Muscle layer of colon (tissue), 2 donors: ENCODE results near the gene DLK1.

Experiments used
- H3K27ac ChIP-seq: one replicate; pipeline ENCODE4 v1.7.0; 2013; ENCODE audit warnings: low read depth, mild to moderate bottlenecking, low read length, moderate library complexity
- H3K27me3 ChIP-seq, 2 donors: one replicate each; pipeline ENCODE4 v1.7.0; 2013; ENCODE audit warnings: low read length in 2 of 2, mild to moderate bottlenecking in 2 of 2; ENCODE audit not compliant: insufficient read depth in 2 of 2, control insufficient read depth in 1 of 2
- H3K36me3 ChIP-seq: one replicate; pipeline ENCODE4 v1.7.0; 2013; ENCODE audit warnings: mild to moderate bottlenecking, low read length; ENCODE audit not compliant: insufficient read depth
- H3K4me1 ChIP-seq: one replicate; pipeline ENCODE4 v1.7.0; 2013; ENCODE audit warnings: mild to moderate bottlenecking, low read length; ENCODE audit not compliant: insufficient read depth
- H3K4me3 ChIP-seq, 2 donors: one replicate each; pipeline ENCODE4 v1.7.0; 2013; ENCODE audit warnings: low read length in 2 of 2, low read depth in 1 of 2, mild to moderate bottlenecking in 1 of 2, moderate library complexity in 1 of 2
- H3K9ac ChIP-seq: one replicate; pipeline ENCODE4 v1.7.0; 2013; ENCODE audit warnings: low read length
- H3K9me3 ChIP-seq: one replicate; pipeline ENCODE4 v1.7.0; 2013; ENCODE audit warnings: mild to moderate bottlenecking, low read length
- donor health status: abdominal sarcoma.
- donor health status: Adenocarcinoma of cecum.

DLK1 gene

GRCh38 chr14:100776681-100777365 is 50.1 kb downstream of the DLK1 start:
- Histone ChIP-seq H3K36me3 (no peaks in the 10 kb centered on the region), H3K27ac (no peak overlapping the region), H3K27me3 (no peaks in the 10 kb centered on the region), H3K4me1 (no peaks in the 10 kb centered on the region), H3K4me3 (no peak overlapping the region), H3K9ac (no peak overlapping the region), H3K9me3 (no peaks in the 10 kb centered on the region)

- H3K9ac ChIP-seq = no peak overlapping the region
- H3K4me3 ChIP-seq = no peak overlapping the region
- H3K4me1 ChIP-seq = no peaks in the 10 kb centered on the region
- no peak overlapping the region for H3K27ac ChIP-seq
- H3K9me3 ChIP-seq = no peaks in the 10 kb centered on the region
- H3K36me3 ChIP-seq = no peaks in the 10 kb centered on the region
- H3K27me3 ChIP-seq = no peaks in the 10 kb centered on the region
Observed at GRCh38 chr14:100777366-100777817, 50.7 kb downstream of the DLK1 start.

- Histone ChIP-seq H3K36me3 (no peaks in the 10 kb centered on the region), H3K9me3 (no peaks in the 10 kb centered on the region), H3K27ac (no peak overlapping the region), H3K4me3 (no peak overlapping the region), H3K9ac (no peak overlapping the region), H3K4me1 (no peaks in the 10 kb centered on the region), H3K27me3 (no peaks in the 10 kb centered on the region)
Observed at GRCh38 chr14:100777818-100778525, 51.3 kb downstream of the DLK1 start.

GRCh38 chr14:100778526-100778882 is 51.8 kb downstream of the DLK1 start:
- Histone ChIP-seq H3K9ac (no peak overlapping the region), H3K27ac (no peak overlapping the region), H3K36me3 (no peaks in the 10 kb centered on the region), H3K9me3 (no peaks in the 10 kb centered on the region), H3K27me3 (no peaks in the 10 kb centered on the region), H3K4me1 (no peaks in the 10 kb centered on the region), H3K4me3 (no peak overlapping the region)

DNA sequence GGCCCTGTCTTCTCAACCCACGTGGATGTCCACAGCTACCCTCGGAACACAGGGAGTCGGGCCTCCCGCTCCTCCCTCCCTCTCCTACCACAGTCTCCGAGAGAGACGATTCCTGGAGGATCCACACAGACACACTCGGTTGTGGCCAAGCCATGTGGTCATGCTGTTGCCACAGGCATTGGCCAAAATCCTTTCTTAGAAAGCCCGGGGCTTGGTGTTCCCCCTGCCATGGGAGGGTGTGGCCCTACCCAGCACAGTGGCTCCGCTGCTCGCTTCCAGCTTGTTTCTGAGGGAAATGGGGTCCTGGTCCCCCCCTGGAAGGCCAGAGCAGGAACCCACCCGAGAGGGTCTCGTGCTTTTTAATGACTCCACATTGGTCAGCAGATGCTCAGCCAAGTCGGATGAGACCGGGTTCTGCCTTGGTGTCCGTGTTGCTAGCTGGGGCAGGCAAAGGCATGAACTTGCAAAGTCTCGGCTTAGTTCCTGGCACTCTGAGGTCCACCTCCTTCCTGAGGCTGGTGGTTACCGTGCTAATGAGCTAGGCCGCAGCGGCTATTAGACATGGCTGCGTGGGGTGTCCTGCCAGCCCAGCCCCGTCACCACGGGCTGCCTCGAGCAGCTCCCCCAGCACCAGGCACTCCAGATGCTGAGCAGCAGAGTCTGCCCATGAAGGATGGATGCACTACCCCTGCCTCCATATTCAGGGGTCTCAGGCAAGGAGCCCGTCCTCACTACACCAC is 52.4 kb downstream of the DLK1 start:
- Histone ChIP-seq H3K36me3 (no peaks in the 10 kb centered on the region), H3K4me3 (no peak overlapping the region), H3K27ac (no peak overlapping the region), H3K27me3 (no peaks in the 10 kb centered on the region), H3K9me3 (no peaks in the 10 kb centered on the region), H3K9ac (no peak overlapping the region), H3K4me1 (no peaks in the 10 kb centered on the region)

DNA sequence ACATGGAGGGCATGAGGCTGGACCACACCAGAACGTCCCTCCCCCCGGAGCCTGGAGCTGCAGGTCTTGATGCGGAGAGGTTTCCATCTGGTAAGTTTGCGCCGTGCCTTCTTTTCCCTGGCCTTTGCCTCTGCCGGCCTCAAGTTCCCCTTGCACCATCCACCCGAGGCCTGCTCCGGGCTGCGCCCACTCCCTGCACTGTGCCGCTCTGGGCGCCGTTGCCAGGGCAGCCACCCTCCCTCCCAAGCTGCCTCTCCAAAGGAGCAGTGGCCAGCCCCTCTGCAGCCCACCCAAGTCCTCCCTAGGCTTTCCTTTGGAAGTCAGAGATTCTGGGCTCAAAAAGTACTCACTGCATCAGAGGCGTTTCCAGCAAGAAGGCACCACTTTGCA is 53.0 kb downstream of the DLK1 start:
- no peaks in the 10 kb centered on the region for H3K27me3 ChIP-seq
- H3K27ac ChIP-seq = no peak overlapping the region
- no peaks in the 10 kb centered on the region for H3K4me1 ChIP-seq
- no peak overlapping the region for H3K4me3 ChIP-seq
- H3K36me3 ChIP-seq = no peaks in the 10 kb centered on the region
- H3K9ac ChIP-seq = no peak overlapping the region
- no peaks in the 10 kb centered on the region for H3K9me3 ChIP-seq

GRCh38 chr14:100780246-100780645 is 53.6 kb downstream of the DLK1 start:
- Histone ChIP-seq H3K36me3 (no peaks in the 10 kb centered on the region), H3K27ac (no peak overlapping the region), H3K4me1 (no peaks in the 10 kb centered on the region), H3K9ac (no peak overlapping the region), H3K9me3 (no peaks in the 10 kb centered on the region), H3K4me3 (no peak overlapping the region), H3K27me3 (no peaks in the 10 kb centered on the region)

DNA sequence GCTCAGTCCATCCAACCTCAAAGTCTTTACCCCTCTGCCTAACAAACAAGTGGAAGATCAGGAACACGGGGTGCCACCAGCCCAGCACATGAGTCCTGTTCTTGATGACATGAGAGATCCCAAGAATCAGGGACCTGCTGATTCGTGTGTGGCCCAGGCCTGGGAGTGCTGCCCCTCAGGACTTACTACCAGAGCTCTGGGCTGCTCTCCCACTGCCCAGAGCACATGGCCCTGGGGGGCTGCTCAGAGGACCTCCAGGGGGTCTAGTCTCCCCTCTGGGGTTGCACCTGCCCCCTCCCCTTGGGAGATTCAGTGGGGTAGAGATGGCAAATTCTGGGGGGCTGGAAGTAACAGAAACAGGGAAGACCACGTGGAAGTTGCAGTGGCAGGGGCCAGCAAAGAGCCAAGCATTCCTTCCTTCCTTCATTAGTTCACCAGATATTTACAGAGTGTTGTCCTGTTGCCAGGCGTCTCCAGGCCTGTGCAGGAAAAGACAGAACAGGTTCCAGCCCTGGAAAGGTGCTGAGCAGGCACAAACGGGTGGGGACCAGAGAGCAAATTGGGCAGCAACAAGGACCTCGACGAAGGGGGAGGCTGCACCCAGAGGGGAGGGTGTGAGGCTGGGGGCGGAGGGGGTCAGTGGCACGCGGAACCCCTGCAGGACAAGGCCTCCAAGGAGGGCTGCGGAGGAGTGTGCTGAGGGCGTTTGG is 54.1 kb downstream of the DLK1 start:
- H3K27ac ChIP-seq = no peak overlapping the region
- H3K27me3 ChIP-seq = no peaks in the 10 kb centered on the region

DNA sequence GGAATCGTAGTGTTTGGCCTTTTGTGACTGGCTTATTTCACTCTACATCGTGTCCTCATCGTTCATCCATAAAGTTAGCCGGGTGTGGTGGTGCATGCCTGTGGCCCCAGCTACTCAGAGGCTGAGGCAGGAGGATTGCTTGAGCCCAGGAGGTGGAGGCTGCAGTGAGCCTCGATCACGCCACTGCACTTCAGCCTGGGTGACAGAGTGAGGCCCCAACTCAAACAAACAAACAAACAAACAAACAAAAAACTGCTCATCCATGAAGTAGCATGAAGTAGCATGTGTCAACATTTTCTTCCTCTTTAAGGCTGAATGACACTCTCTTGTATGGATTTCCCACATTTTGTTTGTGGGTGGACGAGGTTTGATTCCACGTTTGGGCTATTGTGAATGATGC is 55.3 kb downstream of the DLK1 start:
- H3K9me3 ChIP-seq = no peaks in the 10 kb centered on the region
- no peaks in the 10 kb centered on the region for H3K36me3 ChIP-seq
- H3K4me3 ChIP-seq = no peak overlapping the region
- H3K4me1 ChIP-seq = no peaks in the 10 kb centered on the region
- H3K27me3 ChIP-seq = no peaks in the 10 kb centered on the region
- H3K9ac ChIP-seq = no peak overlapping the region
- no peak overlapping the region for H3K27ac ChIP-seq

More for the DNA sequence above, 54.1 kb downstream of the DLK1 start:
- H3K9ac ChIP-seq = no peak overlapping the region
- H3K36me3 ChIP-seq = no peaks in the 10 kb centered on the region
- no peak overlapping the region for H3K4me3 ChIP-seq
- no peaks in the 10 kb centered on the region for H3K4me1 ChIP-seq
- H3K9me3 ChIP-seq = no peaks in the 10 kb centered on the region

DNA sequence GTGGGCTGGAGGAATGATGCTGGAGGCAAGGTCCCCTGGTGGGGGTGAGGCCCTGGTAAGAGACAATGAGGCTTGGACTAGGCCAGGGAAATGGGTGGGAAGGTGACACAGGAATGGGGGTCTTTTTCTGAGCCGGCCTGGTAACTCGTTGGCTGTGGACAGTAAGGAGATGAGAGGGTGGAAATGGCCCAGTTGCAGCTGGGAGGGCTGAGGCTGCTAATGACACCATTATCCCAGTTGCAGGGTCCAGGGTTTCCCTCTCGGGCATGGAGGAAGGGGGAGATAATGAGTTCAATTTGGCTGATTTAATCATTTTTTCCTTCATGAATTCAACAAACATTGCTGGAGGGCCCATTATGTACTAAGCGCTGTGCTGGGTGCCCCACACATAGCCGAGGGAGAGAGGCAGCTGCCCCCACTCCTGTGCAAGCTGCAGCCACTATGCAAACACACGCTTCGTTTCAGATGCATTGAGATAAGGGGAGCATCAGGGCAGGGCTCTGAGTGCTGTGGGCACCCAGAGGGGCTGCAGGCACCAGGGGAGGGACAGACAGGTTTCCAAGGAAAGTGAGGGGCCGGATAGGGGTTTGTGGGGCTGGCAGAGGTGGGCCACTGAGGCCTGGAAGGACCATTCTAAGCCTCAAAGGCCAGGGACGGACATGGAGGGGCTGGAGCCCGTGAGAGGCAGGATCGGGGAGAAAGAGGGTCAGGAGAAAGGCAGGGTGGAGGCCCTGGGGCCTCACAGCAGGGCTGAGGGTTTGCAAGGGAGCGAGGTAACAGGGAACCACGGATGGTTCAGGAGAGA is 56.0 kb downstream of the DLK1 start:
- no peak overlapping the region for H3K4me3 ChIP-seq
- no peaks in the 10 kb centered on the region for H3K27me3 ChIP-seq
- H3K9ac ChIP-seq = no peak overlapping the region
- no peaks in the 10 kb centered on the region for H3K9me3 ChIP-seq
- no peak overlapping the region for H3K27ac ChIP-seq
- H3K4me1 ChIP-seq = no peaks in the 10 kb centered on the region
- no peaks in the 10 kb centered on the region for H3K36me3 ChIP-seq
